Hematopoietic multipotent progenitor cell treated with erythropoietin and hydrocortisone succinate and interleukin-3 and kit ligand, for 4 days (in vitro differentiated cells): ENCODE results near the gene CLASRP.

Experiments used
- DNase-seq: peaks from one replicate; pipeline ENCODE4 v3.0.0-alpha.2; 2015

Gene CLASRP

DNA sequence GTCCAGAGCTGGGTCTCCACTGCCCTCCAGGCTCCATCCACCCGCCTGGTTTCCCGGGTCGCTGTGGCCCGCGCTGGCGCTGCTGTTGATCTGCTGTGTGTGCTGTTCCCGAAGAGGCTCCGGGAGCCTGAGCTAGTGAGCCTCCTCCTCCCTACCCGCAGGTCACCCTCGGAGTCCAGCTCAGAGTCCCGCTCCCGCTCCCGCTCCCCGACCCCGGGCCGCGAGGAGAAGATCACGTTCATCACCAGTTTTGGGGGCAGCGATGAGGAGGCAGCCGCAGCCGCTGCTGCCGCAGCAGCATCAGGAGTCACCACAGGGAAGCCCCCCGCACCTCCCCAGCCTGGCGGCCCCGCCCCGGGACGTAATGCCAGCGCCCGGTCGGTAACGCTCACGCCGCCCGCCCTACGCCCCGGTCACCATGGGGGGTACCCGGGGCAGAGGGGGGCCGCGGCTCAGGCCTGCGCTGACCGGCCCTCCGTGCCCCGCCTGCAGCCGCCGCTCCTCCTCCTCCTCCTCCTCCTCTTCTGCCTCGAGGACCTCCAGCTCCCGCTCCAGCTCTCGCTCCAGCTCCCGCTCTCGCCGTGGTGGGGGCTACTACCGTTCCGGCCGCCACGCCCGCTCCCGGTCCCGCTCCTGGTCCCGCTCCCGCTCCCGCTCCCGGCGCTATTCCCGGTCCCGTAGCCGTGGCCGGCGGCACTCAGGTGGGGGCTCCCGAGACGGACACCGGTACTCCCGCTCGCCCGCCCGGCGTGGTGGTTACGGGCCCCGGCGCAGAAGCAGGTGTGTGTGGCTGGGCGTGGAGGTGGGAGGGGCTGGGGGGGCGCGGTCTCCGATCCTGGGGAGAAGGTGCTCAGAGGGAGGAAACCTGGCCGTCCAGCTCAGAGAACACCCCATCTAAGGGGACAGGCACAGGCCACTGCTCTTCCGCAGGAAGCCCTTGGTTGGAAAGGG, 25.3 kb downstream of the CLASRP start:
- no peak for DNase-seq

DNA sequence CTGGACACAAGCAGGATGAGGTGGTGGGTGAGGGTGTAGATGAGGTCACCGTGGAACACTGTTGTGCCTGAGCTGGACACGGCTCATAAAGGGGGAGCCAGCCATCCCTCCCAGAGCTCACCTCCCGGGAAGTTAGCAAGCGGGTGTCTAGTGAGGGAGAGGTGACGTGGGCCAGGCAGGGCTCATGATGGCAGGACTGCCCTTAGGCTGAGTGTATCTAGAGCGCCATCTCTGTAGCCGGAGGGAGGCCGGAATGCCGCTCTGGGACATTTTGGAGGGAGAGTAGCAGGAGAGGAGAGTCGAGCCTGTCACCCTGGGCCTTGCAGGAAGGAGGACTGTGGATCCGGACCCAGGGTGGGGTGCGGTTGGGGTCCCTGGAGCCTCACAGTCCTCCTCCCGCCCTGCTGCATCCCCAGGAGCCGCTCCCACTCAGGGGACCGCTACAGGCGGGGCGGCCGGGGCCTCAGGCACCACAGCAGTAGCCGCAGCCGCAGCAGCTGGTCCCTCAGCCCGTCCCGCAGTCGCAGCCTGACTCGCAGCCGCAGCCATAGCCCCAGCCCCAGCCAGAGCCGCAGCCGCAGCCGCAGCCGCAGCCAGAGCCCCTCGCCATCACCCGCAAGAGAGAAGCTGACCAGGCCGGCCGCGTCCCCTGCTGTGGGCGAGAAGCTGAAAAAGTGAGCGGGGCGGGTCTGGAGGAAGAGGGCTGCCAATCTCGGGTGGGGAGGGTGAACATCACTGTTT, 28.2 kb downstream of the CLASRP start:
- no peak for DNase-seq

DNA sequence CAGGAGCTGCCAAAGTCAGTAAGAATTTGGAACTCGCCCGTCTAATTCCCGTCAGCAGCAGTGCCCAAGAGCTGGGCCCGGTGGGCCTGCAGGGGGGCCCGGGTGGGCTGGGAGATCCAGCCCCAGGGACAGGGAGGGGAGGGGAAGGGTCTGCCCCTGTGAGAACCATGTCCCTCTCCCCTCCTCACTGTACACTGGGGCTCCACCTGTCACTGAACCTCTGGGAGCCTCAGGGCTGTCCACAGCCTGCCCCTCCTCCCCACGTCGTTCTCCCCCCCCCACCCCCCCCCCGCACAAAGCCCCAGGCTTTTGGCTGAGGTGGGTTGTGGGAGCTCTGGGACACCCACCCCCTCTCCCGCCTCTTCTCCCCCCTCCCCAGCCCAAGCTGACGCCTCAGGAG, 29.2 kb downstream of the CLASRP start:
- no peak for DNase-seq

DNA sequence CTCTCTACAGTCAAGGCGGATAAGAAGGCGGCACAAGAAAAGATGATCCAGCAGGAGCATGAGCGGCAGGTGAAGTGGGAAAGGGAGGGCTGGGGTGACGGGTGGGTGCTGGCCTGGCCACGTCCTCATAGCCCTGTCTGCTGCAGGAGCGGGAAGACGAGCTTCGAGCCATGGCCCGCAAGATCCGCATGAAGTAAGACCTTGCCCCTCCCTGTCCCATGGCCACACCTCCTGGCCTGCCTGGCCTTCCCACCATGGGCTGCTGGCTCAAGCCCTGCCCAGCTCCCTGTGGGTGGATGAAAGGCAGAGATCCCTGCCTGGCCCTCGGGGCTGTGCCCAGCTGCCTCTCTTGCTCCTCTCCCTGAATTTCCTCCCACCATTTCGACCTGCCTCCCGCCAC, 30.2 kb downstream of the CLASRP start:
- DNase-seq = peak; percentile 31

DNA sequence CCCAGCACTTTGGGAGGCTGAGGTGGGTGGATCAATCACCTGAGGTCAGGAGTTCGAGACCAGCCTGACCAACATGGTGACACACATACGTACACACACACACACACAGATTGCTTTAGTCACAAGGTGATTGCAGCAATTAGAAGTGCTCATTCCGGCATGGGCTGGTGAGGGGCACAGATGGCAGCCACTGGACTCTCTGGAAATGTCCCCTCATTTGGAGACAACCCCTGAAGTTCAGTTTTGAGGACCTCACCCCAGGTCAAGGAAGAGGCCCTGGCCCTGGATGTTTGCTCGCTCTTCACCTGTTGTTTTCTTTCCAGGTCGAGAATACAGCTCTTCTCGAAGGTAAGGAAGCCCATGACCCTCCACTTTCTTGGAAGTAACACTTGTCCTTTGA, 31.4 kb downstream of the CLASRP start:
- DNase-seq = no peak

DNA sequence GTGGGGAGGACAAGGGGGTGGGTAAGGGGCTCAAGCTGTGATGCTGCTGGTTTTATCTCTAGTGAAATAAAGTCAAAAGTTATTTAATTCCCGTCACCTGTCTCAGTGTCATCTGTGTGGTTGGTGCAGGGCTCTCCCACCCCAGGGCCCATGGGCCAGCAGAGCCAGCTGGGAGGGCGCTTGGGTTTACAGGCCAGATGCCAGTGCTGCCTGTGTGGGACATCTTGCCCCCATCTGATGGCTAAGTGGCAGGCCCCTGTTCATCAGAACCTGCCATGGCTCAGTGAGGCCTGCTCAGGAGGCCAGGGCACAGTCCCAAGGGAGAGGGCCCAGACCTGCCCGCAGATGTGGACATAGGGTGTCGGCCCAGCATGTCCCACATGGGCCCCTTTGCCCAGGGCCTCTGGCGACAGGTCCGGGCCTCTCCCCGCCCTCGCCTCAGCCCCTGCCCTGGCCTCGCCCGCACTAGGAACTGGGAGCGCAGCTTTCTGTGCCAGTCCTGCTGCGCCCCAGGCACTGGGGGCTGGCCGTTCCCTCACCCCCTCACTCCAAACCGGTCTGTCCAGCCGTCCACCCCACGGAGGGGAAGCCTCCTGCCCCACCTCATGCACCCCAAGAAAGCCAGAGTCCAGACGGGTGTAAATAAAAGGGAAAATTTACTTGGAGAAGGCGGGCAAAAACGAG, 32.2 kb downstream of the CLASRP start:
- DNase-seq = no peak

DNA sequence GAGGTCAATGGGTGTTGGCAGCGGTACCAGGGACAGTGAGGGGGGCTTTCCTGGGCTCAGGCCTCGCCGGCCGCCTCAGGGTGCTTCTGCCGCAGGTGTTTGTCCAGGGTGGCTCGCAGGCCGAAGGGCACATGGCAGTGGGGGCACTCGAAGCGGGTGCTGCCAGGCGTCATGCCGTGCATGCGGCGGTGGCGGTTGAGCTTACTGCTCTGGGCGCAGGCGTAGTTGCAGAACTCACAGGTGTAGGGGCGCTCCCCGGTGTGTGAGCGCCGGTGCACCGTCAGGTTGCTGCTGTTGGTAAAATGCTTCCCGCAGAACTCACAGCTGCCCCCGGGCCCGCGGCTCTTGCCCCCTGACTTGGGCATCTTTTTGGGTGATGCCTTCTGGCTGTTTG, 32.7 kb downstream of the CLASRP start:
- DNase-seq = no peak

DNA sequence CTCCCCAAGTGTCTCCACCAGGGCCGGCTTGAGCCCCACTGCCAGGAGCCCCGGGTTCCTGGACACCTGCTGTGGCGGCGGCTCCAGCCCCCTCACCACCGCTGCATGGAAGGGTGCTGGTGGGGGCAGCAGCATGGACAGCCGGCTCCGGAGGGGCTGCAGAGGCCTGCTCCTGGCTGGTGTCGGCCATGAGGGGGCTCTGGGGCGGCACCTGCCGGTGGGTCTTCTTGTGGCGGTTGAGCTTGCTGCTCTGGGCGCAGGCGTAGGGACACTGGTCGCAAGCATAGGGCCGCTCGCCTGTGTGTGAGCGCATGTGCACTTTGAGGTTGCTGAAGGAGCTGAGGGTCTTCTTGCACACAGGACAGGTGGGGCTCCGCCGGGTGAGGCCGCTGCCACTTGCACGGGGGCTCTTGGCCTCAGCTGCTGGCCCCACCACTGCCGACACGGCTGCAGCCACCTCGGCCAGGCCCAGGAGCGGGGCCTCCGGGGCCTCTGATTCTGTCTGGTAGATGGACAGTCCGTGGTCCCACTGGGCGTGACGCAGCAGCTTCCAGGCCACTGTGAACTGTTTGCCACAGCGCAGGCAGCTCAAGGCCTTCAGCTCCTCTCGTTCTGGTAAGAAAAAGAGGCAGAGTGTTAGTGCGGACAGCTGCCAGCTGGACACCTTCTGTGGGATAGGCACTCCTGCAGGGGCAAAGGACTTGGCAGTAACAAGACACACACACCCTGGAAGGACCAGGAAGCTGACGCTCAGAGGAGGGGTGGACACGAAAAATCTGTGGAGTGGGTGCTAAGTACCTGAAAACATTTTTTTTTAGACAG, 33.3 kb downstream of the CLASRP start:
- DNase-seq = no peak

DNA sequence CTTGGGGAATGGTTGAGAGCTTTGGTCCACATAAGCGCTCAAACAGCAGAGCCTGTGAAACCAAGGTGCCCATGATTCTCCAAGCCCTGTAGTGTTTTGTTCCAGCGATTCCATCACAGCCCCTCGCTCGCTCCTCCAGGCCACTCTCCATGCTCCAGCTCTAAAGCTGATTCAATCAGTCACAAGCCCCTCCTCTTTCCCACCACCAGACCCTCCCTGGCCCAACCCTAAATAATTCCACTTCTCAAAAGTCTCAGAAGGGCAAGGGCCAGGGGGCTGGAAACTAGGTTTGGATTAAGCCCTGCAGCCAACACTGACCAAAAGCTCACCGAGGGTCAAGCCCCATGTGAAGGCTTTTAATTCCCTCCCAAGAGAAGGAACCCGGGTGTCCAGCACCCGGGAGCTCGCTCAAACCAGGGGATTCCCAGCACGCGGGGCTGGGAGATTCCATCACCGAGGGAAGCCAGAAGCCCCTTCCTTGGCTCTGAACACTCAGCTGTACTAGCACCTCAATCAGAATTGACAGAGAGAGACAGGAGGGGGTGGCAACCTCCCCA, 36.0 kb downstream of the CLASRP start:
- no peak for DNase-seq

DNA sequence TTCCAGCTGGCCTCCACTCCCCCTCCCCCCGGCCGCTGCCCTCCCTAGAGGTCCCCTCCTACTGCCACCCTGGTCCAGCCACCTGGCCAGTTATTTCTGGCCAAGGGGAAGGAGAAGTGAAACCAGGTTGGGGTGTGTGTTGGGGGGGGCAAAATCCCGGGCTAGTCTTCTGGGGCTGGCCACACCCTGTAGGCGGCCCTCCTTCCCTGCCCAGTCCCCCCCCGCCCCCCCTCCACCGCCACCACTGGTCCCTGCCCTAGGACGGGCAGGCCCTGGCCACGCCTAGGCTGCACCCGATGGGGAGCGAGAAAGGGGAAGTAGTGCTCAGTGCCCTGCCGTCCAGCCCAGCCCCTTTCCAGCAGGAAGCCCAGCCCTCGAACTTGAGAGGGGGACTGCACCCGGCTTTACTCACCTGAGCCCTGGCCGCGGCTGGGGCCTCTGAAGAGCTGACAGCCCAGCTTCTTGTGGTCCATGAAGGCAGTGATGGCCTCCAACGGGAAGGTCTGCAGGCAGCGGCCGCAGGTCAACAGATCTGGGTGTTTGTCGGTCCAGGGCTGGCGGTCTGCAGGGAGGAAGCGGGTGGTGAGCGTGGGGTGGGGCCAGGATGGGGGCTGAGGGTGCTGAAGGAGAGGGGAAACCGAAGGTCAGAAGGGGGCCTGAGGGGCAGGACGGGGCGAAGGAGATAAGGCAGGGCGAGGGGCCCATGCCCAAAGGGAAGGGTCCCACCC, 36.6 kb downstream of the CLASRP start:
- DNase-seq = peak; percentile 98

DNA sequence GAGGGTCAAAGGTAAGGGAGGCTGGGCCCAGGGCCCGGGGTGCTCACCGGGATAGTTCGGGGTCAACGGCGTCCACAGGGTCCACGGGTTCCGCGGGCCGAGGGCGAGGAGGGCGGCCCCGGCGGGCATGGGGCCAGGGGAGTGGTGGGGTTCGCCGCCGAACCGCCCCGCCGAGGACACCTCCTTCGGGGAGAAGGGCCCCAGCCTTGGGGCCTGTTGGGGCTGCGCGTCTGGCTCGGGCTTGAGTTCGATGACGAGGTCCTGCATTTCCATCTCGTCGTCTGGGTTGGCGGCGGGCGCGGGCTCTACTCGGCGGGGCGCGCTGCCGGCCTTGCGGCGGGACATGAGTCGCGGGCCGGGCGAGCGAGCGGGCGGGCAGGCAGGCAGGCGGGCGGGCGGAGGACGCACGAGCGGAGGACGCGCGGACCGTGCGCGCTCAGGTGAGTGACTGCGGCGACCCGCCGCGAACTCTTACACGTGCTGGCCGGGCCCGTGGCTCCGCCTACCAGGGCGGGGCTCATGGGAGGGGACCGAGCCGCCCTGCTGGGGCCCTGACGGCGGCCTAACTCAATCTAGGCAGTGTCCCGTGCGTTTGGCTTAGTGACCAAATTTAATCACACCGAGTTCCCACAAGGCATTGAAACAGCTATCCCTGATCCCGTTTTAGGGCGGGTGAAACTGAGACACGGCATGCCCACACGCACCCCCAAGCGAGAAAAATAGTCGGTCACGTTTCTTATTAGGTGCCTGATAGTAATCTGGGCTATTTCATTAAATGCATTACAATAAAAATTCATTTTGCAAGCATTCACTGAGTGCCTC, 37.4 kb downstream of the CLASRP start, which contains the start of gene ZNF296:
Gene ZNF296 (minus strand): TSS at position 450 of the 822 bp plus-strand sequence. CDS start 105 bp downstream, at position 345.
- DNase-seq = peak; percentile 91

DNA sequence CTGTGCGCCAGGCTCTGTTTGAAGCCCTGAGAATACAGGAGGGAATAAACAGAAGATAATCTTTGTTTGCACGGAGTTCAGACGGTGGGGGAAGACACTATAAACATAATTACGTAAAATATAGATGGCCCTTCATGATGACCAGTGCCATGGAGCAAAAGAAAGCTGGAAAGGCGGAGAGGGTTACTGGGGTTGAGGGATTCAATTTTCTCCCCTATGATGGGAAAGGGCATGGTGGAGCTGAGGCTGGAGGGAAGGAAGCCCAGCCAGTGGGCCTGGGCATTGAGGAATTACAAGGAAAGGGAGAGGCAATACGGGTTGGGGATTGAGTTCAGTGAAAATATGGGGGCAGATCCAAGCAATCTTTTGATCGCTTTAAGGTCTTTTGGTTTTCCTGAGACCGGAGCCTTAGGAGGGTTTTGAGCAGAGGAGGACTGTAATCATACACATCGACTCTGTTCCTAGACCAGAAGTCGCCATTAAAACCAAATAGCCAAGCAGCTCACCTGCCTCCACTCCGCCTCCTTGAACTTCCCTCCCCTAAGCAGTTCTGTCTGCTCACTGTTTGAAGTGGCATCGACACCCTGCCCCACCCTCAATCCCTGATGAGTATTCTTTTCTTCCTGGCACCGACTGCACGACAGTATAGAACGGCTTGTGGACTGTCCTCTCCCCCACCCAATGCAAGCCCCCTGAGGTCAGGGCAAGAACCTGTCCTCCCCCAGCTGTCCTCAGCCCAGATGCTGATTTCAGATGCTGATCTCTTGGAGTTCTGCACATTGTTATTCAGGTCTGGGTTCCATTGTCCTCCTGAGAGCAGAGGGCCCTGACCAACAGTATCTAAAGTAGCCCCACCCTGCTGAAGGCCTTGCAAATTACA, 38.2 kb downstream of the CLASRP start:
- DNase-seq = no peak

DNA sequence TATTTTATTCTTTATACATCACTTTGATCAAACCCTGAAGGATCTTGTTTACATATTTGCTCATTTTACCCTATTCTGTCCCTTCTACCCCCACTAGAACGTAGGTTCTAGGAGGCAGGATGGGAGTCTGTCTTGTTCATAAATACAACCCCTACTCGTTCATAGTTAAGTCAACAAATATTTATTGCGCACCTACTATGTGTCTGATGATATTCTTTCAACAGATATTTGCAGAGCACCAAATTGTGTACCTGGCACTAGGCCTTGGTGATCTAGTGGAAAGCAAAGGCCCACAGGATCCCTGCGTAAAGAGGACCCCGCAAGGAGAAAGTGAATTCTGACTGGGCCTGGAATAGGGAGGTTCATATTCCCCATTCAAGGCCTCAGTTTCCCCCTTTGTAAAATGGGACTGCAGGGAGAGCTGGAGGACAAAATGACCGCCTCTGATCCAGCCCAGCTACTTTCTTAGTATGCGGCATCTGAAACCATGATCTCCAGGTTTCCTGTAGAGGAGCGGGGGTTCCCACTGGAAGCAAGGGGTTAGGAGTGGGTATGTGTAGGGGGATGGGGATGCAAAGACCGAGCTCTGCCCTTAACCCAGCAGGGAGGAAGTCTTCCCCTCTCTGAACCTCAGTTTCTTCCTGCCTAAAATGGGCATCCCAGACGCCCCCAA, 39.7 kb downstream of the CLASRP start:
- DNase-seq = no peak

DNA sequence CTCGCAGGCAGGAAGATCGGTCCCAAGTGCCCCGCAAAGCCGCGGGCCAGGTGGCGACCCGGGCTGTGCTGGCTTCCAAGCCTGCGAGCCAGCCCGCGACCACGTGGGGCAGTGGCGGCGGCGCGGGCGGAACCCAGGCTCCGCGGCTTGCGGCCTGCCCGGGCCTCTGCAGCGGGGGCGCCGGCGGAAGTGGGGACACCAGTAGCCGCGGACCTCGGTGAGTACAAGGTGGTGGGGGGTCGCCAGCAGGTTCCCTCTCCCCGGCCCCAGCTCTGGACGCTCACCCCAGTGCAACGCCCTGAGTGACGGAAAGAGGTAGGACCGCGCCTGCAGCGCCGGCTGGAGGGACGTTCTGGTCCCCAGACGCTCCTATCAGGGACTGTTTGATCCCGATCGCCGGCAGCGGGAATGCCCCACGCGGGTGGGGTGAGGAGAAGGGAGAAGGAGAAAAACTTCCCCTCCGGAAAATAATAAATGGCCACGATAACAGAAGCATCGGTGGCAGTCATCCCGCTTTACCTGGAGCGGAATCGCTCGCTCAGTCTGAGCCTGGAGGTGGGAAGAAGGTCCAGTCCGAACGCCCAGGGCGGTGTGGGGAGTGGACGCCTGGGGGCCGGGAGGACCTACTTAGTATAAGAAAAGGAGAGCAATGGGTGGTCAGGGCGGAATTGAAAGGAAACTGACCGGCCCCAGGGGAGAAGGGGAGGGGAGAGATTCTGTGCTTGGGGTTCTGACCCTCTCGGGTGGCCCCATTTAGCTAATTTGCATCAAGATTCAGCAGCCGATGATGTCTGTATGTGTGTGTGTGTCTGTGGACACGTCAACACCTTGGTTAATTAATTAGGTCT, 40.4 kb downstream of the CLASRP start, which contains the start of gene GEMIN7:
Gene GEMIN7 (plus strand): TSS at position 198 of the 848 bp plus-strand sequence. CDS start 10,855 bp downstream, outside the sequence.
- peak; percentile 91 for DNase-seq

DNA sequence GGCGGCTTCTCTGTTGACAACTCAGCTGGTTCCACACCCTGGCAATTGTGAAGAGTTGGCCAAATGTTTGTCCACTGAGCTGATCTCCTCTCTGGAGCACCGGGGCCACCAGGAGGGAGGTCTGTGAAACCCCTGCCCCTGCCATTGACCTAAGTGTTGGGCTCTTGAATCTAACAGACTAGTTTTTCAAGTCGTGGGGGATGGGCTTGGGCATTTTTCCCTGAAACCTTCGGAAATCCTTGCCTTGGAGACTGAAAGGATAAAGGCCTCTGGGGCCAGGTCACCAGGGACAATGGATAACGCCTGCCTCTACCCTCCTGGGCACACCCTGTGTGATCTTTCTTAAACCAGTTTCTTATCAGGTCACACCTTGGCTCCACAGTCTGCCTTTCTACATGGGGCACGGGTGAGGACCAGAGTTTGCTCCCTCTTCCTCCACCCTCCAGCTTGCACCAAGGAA, 41.1 kb downstream of the CLASRP start:
- DNase-seq = peak; percentile 75

DNA sequence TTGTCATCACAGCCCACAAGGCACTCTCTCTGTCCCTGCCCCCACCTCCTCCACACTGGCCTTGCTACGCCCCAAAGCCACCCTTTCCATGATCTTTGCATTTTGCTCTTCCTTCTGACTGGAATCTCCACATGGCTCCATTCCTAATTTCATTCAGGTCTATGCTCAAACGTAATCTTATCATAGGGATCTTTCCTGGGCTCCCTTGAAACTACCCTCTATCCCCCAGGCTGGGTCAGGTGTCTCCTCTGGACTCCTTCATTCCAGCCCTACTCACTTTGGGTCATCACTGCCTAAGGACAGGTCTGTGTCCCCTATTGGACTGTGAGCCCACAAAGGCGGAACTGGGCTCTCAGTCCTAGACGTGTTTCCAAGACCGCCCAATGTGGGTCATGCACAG, 43.3 kb downstream of the CLASRP start:
- no peak for DNase-seq

DNA sequence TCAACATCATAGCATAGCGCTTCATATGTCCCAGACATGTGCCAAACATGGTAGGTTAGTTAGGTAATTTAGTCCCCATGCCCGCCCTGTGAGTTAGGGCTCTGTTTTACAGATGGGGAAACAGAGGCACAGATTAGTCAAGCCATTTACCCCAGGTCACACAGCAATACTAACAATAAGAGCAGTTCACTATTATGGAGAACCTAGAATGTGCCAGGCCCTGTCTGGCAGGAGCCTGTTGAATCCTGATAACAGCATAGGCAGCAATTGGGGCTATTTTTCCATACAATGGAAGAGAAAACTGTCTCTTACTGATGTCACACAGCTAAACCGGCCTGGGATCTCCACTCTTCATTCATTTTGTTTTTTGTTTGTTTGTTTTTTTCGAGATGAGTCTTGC, 47.6 kb downstream of the CLASRP start:
- DNase-seq = peak; percentile 45

DNA sequence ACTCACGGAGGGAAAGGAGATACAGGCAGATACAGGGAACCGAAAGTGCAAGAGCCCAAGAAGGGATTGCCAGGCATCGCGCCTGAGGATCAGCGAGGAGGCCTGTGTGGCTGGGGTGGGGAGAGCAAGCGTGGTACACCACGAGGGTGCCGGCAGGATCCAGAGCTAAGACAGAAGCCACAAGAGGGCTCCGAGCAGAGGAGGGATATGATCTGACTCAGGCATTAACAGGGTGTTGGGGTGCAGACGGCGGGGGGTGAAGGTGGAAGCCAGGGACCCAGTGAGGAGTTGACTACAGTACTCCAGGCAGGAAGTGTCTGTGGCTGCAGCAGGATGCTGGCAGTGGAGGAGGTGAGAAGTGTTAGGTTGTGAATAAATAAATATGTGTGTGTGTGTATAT, 48.7 kb downstream of the CLASRP start:
- peak; percentile 73 for DNase-seq
